ENCODE data around the gene SNED1.

Gene SNED1

GRCh38 chr2:240992572-240993291, 5.7 kb upstream of the SNED1 start:
- no peak for DNase-seq (ENCODE audit: low read depth in 2 of 2)

- no peak for DNase-seq (ENCODE audit: low read depth in 2 of 2)
These were observed 4.8 kb upstream of the SNED1 start for GRCh38 chr2:240993446-240994170.

GRCh38 chr2:240994171-240994896, 4.1 kb upstream of the SNED1 start:
- no peak for DNase-seq (ENCODE audit: low read depth in 2 of 2)

- no peak for DNase-seq (ENCODE audit: low read depth in 2 of 2)
These were observed 3.1 kb upstream of the SNED1 start for GRCh38 chr2:240995041-240996021.

GRCh38 chr2:240996161-240996833, 2.1 kb upstream of the SNED1 start:
- DNase-seq (ENCODE audit: low read depth in 2 of 2): no peak

- no peak for DNase-seq (ENCODE audit: low read depth in 2 of 2)
These were observed 1.6 kb upstream of the SNED1 start for GRCh38 chr2:240996834-240997140.

- DNase-seq (ENCODE audit: low read depth in 2 of 2): no peak
These were observed 1.1 kb upstream of the SNED1 start for GRCh38 chr2:240997141-240997855.

- no peak for DNase-seq (ENCODE audit: low read depth in 2 of 2)
These were observed 232 bp downstream of the SNED1 start for GRCh38 chr2:240998706-240998994.

- no peak for DNase-seq (ENCODE audit: low read depth in 2 of 2)
These were observed 775 bp downstream of the SNED1 start for GRCh38 chr2:240998995-240999791.

- no peak for DNase-seq (ENCODE audit: low read depth in 2 of 2)
These were observed 1.6 kb downstream of the SNED1 start for GRCh38 chr2:240999873-241000541.

- DNase-seq (ENCODE audit: low read depth in 2 of 2): no peak
These were observed 2.5 kb downstream of the SNED1 start for GRCh38 chr2:241000831-241001321.

- no peak for DNase-seq (ENCODE audit: low read depth in 2 of 2)
These were observed 3.2 kb downstream of the SNED1 start for GRCh38 chr2:241001413-241002274.

GRCh38 chr2:241002275-241003046, 4.0 kb downstream of the SNED1 start:
- DNase-seq (ENCODE audit: low read depth in 2 of 2): no peak

- DNase-seq (ENCODE audit: low read depth in 2 of 2): no peak
These were observed 4.6 kb downstream of the SNED1 start for GRCh38 chr2:241003047-241003360.

GRCh38 chr2:241003369-241003768, 5.0 kb downstream of the SNED1 start:
- DNase-seq (ENCODE audit: low read depth in 2 of 2): no peak

- no peak for DNase-seq (ENCODE audit: low read depth in 2 of 2)
These were observed 5.6 kb downstream of the SNED1 start for GRCh38 chr2:241003830-241004564.

- no peak for DNase-seq (ENCODE audit: low read depth in 2 of 2)
These were observed 7.2 kb downstream of the SNED1 start for GRCh38 chr2:241005569-241005968.
